SK-N-SH (cell line): ENCODE results near the gene RGS17. TPM values are rescaled to one million over a fixed set of nuclear protein-coding genes. Genes with fewer than 3 reads are reported as not detected.

Experiments used
- CTCF ChIA-PET: fragments of 300-600, 350-600 bp; formaldehyde crosslinking; extraction: SDS; loops from one replicate; lab custom pipeline; 2021; lab: Yijun Ruan, JAX
- POLR2A ChIA-PET: fragments of 350-600 bp; sonication (Branson Sonifier 250); formaldehyde crosslinking; extraction: SDS; loops from one replicate; lab custom pipeline; 2020; ENCODE audit warnings: antibody characterized with exemption, inconsistent platforms; lab: Yijun Ruan, JAX
- DNase-seq: peaks from one replicate; pipeline ENCODE4 v3.0.0; 2012
- H2AFZ ChIP-seq: fragments of 200-600 bp; sonication (generic); 2 replicates; pipeline ENCODE4 v1.8.1; 2016; ENCODE audit warnings: antibody characterized with exemption, mild to moderate bottlenecking, low read depth
- H3F3A ChIP-seq: fragments of 200-600 bp; sonication (generic); replicated peaks from 2 replicates; pipeline ENCODE3; 2016; ENCODE audit warnings: antibody characterized with exemption, mild to moderate bottlenecking; ENCODE audit not compliant: insufficient read depth
- H3K27ac ChIP-seq, 2 experiments: fragments of 200-500 bp in 1 of 2; fragments of 200-600 bp in 1 of 2; sonication (Bioruptor generic) in 1 of 2; sonication (generic), shearing (Covaris generic) in 1 of 2; 2 replicates each; pipeline versions ENCODE4 v1.5.1 to v1.6.1; 2014 to 2016; ENCODE audit warnings: low read depth in 2 of 2, inconsistent platforms in 1 of 2, low read length in 1 of 2, mild to moderate bottlenecking in 1 of 2, mixed read lengths in 1 of 2
- H3K27me3 ChIP-seq: fragments of 200-600 bp; sonication (generic), shearing (Covaris generic); 2 replicates; pipeline ENCODE4 v1.6.1; 2016; ENCODE audit warnings: mixed run types; ENCODE audit not compliant: insufficient read depth
- H3K36me3 ChIP-seq, 2 experiments: fragments of 200-500 bp in 1 of 2; fragments of 200-600 bp in 1 of 2; sonication (Bioruptor generic) in 1 of 2; sonication (generic) in 1 of 2; replicated peaks in 1 of 2; 2 replicates each; pipeline versions ENCODE3 to v1.5.1; 2014 to 2016; ENCODE audit warnings: low read length in 1 of 2, mild to moderate bottlenecking in 1 of 2; ENCODE audit not compliant: insufficient read depth in 2 of 2, control insufficient read depth in 1 of 2
- H3K4me1 ChIP-seq, 2 experiments: fragments of 200-500 bp in 1 of 2; fragments of 200-600 bp in 1 of 2; sonication (Bioruptor generic) in 1 of 2; sonication (generic), shearing (Covaris generic) in 1 of 2; 2 replicates each; pipeline versions ENCODE4 v1.5.1 to v1.6.1; 2014 to 2016; ENCODE audit warnings: low read depth in 1 of 2, low read length in 1 of 2, mixed run types in 1 of 2; ENCODE audit not compliant: insufficient read depth in 2 of 2, control insufficient read depth in 1 of 2
- H3K4me2 ChIP-seq: fragments of 200-600 bp; sonication (generic), shearing (Covaris generic); 2 replicates; pipeline ENCODE4 v1.6.1; 2017; ENCODE audit warnings: mixed run types
- H3K4me3 ChIP-seq, 2 experiments: fragments of 200-500 bp in 1 of 2; fragments of 200-600 bp in 1 of 2; sonication (Bioruptor generic) in 1 of 2; sonication (generic), shearing (Covaris generic) in 1 of 2; 2 replicates each; pipeline versions ENCODE4 v1.5.1 to v1.8.1; 2014 to 2016; ENCODE audit warnings: low read depth in 2 of 2, inconsistent platforms in 1 of 2, low read length in 1 of 2, mild to moderate bottlenecking in 1 of 2, mixed read lengths in 1 of 2, moderate library complexity in 1 of 2
- H3K79me2 ChIP-seq: fragments of 200-600 bp; sonication (generic); 2 replicates; pipeline ENCODE4 v1.8.1; 2017; ENCODE audit warnings: mild to moderate bottlenecking; ENCODE audit not compliant: insufficient read depth
- H3K9ac ChIP-seq: fragments of 200-600 bp; sonication (generic); 2 replicates; pipeline ENCODE4 v1.6.1; 2017; ENCODE audit warnings: mixed run types
- H3K9me2 ChIP-seq: fragments of 200-600 bp; sonication (generic); 2 replicates; pipeline ENCODE4 v1.6.1; 2017; ENCODE audit warnings: mixed run types
- H3K9me3 ChIP-seq: fragments of 200-600 bp; sonication (generic); 2 replicates; pipeline ENCODE4 v1.6.1; 2017; ENCODE audit warnings: mixed run types, mild to moderate bottlenecking, moderate library complexity
- H4K20me1 ChIP-seq: fragments of 200-600 bp; sonication (generic); 2 replicates; pipeline ENCODE4 v1.6.1; 2017; ENCODE audit warnings: mild to moderate bottlenecking, mixed run types; ENCODE audit not compliant: insufficient read depth
- CTCF ChIP-seq: fragments of 200-600 bp; sonication (generic); IDR thresholded peaks from 2 replicates; pipeline ENCODE4 v1.6.1; 2017; ENCODE audit warnings: antibody characterized with exemption, mild to moderate bottlenecking, moderate library complexity
- EZH2phosphoT487 ChIP-seq: fragments of 200-600 bp; sonication (generic); IDR thresholded peaks from 2 replicates; pipeline ENCODE4 v1.6.1; 2017; ENCODE audit warnings: low read depth, mixed run types, mild to moderate bottlenecking, antibody characterized with exemption, moderate library complexity, borderline replicate concordance
- FOSL2 ChIP-seq: IDR thresholded peaks from 2 replicates; pipeline ENCODE4 v1.4.0; 2012; ENCODE audit warnings: low read depth, mild to moderate bottlenecking, moderate library complexity, borderline replicate concordance
- JUND ChIP-seq: IDR thresholded peaks from 2 replicates; pipeline ENCODE4 v1.4.0; 2012
- MEF2A ChIP-seq: IDR thresholded peaks from 2 replicates; pipeline ENCODE4 v1.4.0; 2012; ENCODE audit warnings: low read depth, borderline replicate concordance
- NFIC ChIP-seq: IDR thresholded peaks from 2 replicates; pipeline ENCODE4 v1.4.0; 2012; ENCODE audit warnings: borderline replicate concordance
- RCOR1 ChIP-seq: fragments of 150-350 bp; IDR thresholded peaks from 2 replicates; pipeline ENCODE4 v1.6.1; 2017; ENCODE audit warnings: antibody characterized with exemption, low read length
- REST ChIP-seq: IDR thresholded peaks from 2 replicates; pipeline ENCODE4 v1.6.1; 2012; ENCODE audit warnings: mild to moderate bottlenecking, low read depth, low read length, moderate library complexity
- RXRA ChIP-seq: IDR thresholded peaks from 2 replicates; pipeline ENCODE4 v1.4.0; 2012; ENCODE audit warnings: low read depth, mild to moderate bottlenecking, borderline replicate concordance
- TAF1 ChIP-seq: IDR thresholded peaks from 2 replicates; pipeline ENCODE4 v1.6.1; 2012; ENCODE audit warnings: low read depth, mild to moderate bottlenecking, low read length, moderate library complexity, borderline replicate concordance
- TCF12 ChIP-seq: IDR thresholded peaks from 2 replicates; pipeline ENCODE4 v1.4.0; 2012
- ZBTB33 ChIP-seq: IDR thresholded peaks from 2 replicates; pipeline ENCODE4 v1.4.0; 2012; ENCODE audit warnings: low read depth, borderline replicate concordance
- WGBS: methylation state at CpG from one replicate; pipeline ENCODE4 v1.1.6; 2017; ENCODE audit warnings: low lambda C conversion rate; 5-methylcytosine and 5-hydroxymethylcytosine counted together
- polyA plus RNA-seq, 3 experiments: library from polyadenylated mRNA; depleted of rRNA; stranded (reverse); fragments of >200 nt; gene quantifications; 2 replicates each; pipeline ENCODE4 v1.2.3, GENCODE V29; 2012
- TF ChIP-seq, protein P1 (sequence below): fragments of 150-350 bp; IDR thresholded peaks from 2 replicates; pipeline ENCODE4 v1.6.1; 2017; ENCODE audit warnings: antibody characterized with exemption, low read length, low read depth, borderline replicate concordance

Gene RGS17
- polyA plus RNA-seq, 1 of the 3 experiments (the other 2 are of a cell fraction): 1.4 TPM

GRCh38 chr6:153101461-153101860, 29.6 kb downstream of the RGS17 start:
- Histone ChIP-seq H3K79me2 (no peaks in the 10 kb centered on the region), H3K9me2 (no peaks in the 10 kb centered on the region), H3K9me3 (no peaks in the 10 kb centered on the region), H3K27ac (no peak overlapping the region), H3K36me3 (no peaks in the 10 kb centered on the region), H2AFZ (no peak overlapping the region), H3K4me1 (peaks cover 0 to 9% of the 10 kb centered on the region in 2 experiments; a peak in 2 of 4 replicates), H3K4me2 (no peak overlapping the region), H4K20me1 (no peaks in the 10 kb centered on the region), H3K4me3 (no peak overlapping the region), H3K27me3 (no peaks in the 10 kb centered on the region), H3K9ac (no peak overlapping the region), H3F3A (no peaks in the 10 kb centered on the region)
- ChIA-PET CTCF (no interaction called here), POLR2A (no interaction called here)
- WGBS: 94% methylated on average over 5 of the region's 5 CpGs
- TF ChIP-seq NFIC (no peak), CTCF (no peak), ZBTB33 (no peak), EZH2phosphoT487 (no peak), TCF12 (no peak), REST (no peak), JUND (no peak), TAF1 (no peak), MEF2A (no peak), FOSL2 (no peak), RXRA (no peak), RCOR1 (no peak)
- TF ChIP-seq, protein P1, sequence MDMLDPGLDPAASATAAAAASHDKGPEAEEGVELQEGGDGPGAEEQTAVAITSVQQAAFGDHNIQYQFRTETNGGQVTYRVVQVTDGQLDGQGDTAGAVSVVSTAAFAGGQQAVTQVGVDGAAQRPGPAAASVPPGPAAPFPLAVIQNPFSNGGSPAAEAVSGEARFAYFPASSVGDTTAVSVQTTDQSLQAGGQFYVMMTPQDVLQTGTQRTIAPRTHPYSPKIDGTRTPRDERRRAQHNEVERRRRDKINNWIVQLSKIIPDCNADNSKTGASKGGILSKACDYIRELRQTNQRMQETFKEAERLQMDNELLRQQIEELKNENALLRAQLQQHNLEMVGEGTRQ: no peak
- no peak for DNase-seq
